Spleen (tissue), 7 donors: Measurements from ENCODE around the gene CFAP119.

Source experiments
- CTCF ChIP-seq, 11 experiments: fragments of 200-600 bp in 7 of 11; fragments of 450-650 bp in 4 of 11; sonication (generic) in 4 of 11; IDR thresholded peaks in 8 of 11; conservative IDR thresholded peaks in 3 of 11; 1 replicate in 7 of 11; 2 replicates in 4 of 11; pipeline versions ENCODE4 v1.4.0 to v1.8.0; 2016 to 2021; ENCODE audit warnings: antibody characterized with exemption in 11 of 11, inconsistent platforms in 4 of 11, mild to moderate bottlenecking in 1 of 11
- POLR2A ChIP-seq, 3 donors: fragments of 450-650 bp; IDR thresholded peaks; one replicate each; pipeline ENCODE4 v1.5.1; 2017; ENCODE audit warnings: antibody characterized with exemption in 3 of 3, mild to moderate bottlenecking in 1 of 3
- donor health status: DM: no; HTN: no; CAD: no; lungs with moderate emphysema.
- donor health status: DM: no; HTN: no; CAD: no.
- donor health status: DM: no; HTN: no; CAD: no.

- TF ChIP-seq POLR2A (IDR thresholded peaks at IDR 0.05) (no peak), CTCF (IDR thresholded peaks at IDR 0.05 in 8 of 11, conservative IDR thresholded peaks at IDR 0.05 in 3 of 11) (no peak)
Measured at GRCh38 chr16:30710971-30711370, 50.9 kb downstream of the CFAP119 start.
